HG03571 (cell line): ENCODE measurements around the gene PC.

ENCODE experiments used
- ATAC-seq: cut with Tn5 transposase; IDR thresholded peaks from one replicate; pipeline ENCODE4 v1.9.1; 2021; ENCODE audit not compliant: unreplicated experiment

PC gene

GRCh38 chr11:66912911-66913310 is 45.3 kb downstream of the PC start:
- no peak for ATAC-seq

- ATAC-seq = no peak
These were observed 45.8 kb downstream of the PC start for GRCh38 chr11:66912361-66912760.

- no peak for ATAC-seq
These were observed 47.5 kb downstream of the PC start for GRCh38 chr11:66910669-66911068.

- ATAC-seq = no peak
These were observed 48.2 kb downstream of the PC start for GRCh38 chr11:66910016-66910415.

- ATAC-seq = no peak
These were observed 49.0 kb downstream of the PC start for GRCh38 chr11:66909181-66909580.

GRCh38 chr11:66907751-66908630 is 50.2 kb downstream of the PC start:
- ATAC-seq = no peak

GRCh38 chr11:66906061-66906733 is 52.0 kb downstream of the PC start:
- no peak for ATAC-seq

- ATAC-seq = no peak
These were observed 52.6 kb downstream of the PC start for GRCh38 chr11:66905631-66906030.

GRCh38 chr11:66904981-66905521 is 53.1 kb downstream of the PC start:
- ATAC-seq = no peak

GRCh38 chr11:66904561-66904960 is 53.6 kb downstream of the PC start:
- ATAC-seq = no peak

GRCh38 chr11:66904055-66904454 is 54.1 kb downstream of the PC start:
- no peak for ATAC-seq

- no peak for ATAC-seq
These were observed 55.6 kb downstream of the PC start for GRCh38 chr11:66902486-66903177.

- no peak for ATAC-seq
These were observed 56.2 kb downstream of the PC start for GRCh38 chr11:66901964-66902390.

GRCh38 chr11:66894141-66894540 is 64.0 kb downstream of the PC start:
- ATAC-seq = no peak

- no peak for ATAC-seq
These were observed 65.3 kb downstream of the PC start for GRCh38 chr11:66892911-66893310.

- ATAC-seq = peak; percentile 69
These were observed 66.1 kb downstream of the PC start for GRCh38 chr11:66891851-66892660.

- no peak for ATAC-seq
These were observed 68.2 kb downstream of the PC start for GRCh38 chr11:66889960-66890359.

GRCh38 chr11:66888282-66888681 is 69.9 kb downstream of the PC start:
- ATAC-seq = no peak

- ATAC-seq = no peak
These were observed 70.7 kb downstream of the PC start for GRCh38 chr11:66887526-66887925.

GRCh38 chr11:66886671-66887221 is 71.4 kb downstream of the PC start:
- ATAC-seq = no peak
